Endothelial cell of umbilical vein (primary cell): ENCODE data around the gene M1AP. TPM values are rescaled to one million over a fixed set of nuclear protein-coding genes. Genes with fewer than 3 reads are reported as not detected.

ENCODE experiments used
- BruUV-seq: library from RNA; stranded (reverse); fragments of 400-500 nt; replicated peaks from 2 replicates; lab custom pipeline; 2021; lab: Mats Ljungman, UMichigan
- CTCF ChIA-PET: fragments of 300-600, 350-600 bp; sonication (Branson Sonifier 250); formaldehyde crosslinking; loops from one replicate; lab custom pipeline; 2021; ENCODE audit warnings: antibody characterized with exemption, inconsistent platforms; lab: Charles Lee
- POLR2A ChIA-PET: fragments of 300-600, 350-600 bp; sonication (Branson Sonifier 250); formaldehyde crosslinking; loops from one replicate; lab custom pipeline; 2021; ENCODE audit warnings: antibody characterized with exemption, inconsistent platforms; lab: Charles Lee
- DNase-seq: peaks from one replicate; pipeline ENCODE4 v3.0.0-alpha.2; 2011; ENCODE audit warnings: low read depth, low spot score
- FAIRE-seq: peaks from 2 replicates; lab custom pipeline; 2011; peaks lifted over from hg19 to GRCh38; lab: Jason Lieb, UNC
- H2AFZ ChIP-seq: 2 replicates; pipeline ENCODE4 v1.6.0; 2012; ENCODE audit warnings: low read depth, low read length, control low read depth, inconsistent platforms
- H3K27ac ChIP-seq: 2 replicates; pipeline ENCODE4 v1.5.1; 2011; ENCODE audit warnings: low read depth, mild to moderate bottlenecking, control low read depth, low read length, moderate library complexity; ENCODE audit not compliant: insufficient read depth
- H3K27me3 ChIP-seq, 2 experiments: 2 replicates each; pipeline versions ENCODE4 v1.6.0 to v1.6.1; 2011; ENCODE audit warnings: low read length in 2 of 2, mixed read lengths in 1 of 2; ENCODE audit not compliant: control insufficient read depth in 2 of 2, insufficient read depth in 2 of 2
- H3K36me3 ChIP-seq, 2 experiments: 2 replicates in 1 of 2; 3 replicates in 1 of 2; pipeline ENCODE4 v1.5.1; 2011; ENCODE audit warnings: low read length in 2 of 2, mild to moderate bottlenecking in 1 of 2, moderate library complexity in 1 of 2; ENCODE audit not compliant: control insufficient read depth in 2 of 2, insufficient read depth in 2 of 2; ENCODE audit errors: extremely low read depth in 1 of 2
- H3K4me1 ChIP-seq: 3 replicates; pipeline ENCODE4 v1.5.1; 2011; ENCODE audit warnings: mild to moderate bottlenecking, low read length; ENCODE audit not compliant: control insufficient read depth, insufficient read depth; ENCODE audit errors: extremely low read depth
- H3K4me2 ChIP-seq: 2 replicates; pipeline ENCODE4 v1.6.1; 2011; ENCODE audit warnings: low read length, control low read depth, mixed read lengths; ENCODE audit not compliant: insufficient read depth
- H3K4me3 ChIP-seq, 3 experiments: fragments of 200-600 bp in 1 of 3; sonication (generic), shearing (Covaris generic) in 1 of 3; replicated peaks in 1 of 3; 2 replicates each; pipeline ENCODE4 v1.5.1; 2011 to 2016; ENCODE audit warnings: control low read depth in 3 of 3, low read length in 3 of 3, mild to moderate bottlenecking in 2 of 3, inconsistent platforms in 1 of 3, low read depth in 1 of 3, moderate library complexity in 1 of 3; ENCODE audit not compliant: insufficient read depth in 1 of 3
- H3K79me2 ChIP-seq: 2 replicates; pipeline ENCODE4 v1.6.0; 2012; ENCODE audit warnings: low read length, inconsistent platforms; ENCODE audit not compliant: control insufficient read depth, insufficient read depth
- H3K9ac ChIP-seq: replicated peaks from 2 replicates; pipeline ENCODE3; 2011; ENCODE audit warnings: low read length, control low read depth; ENCODE audit not compliant: insufficient read depth; ENCODE audit errors: extremely low read depth
- H3K9me1 ChIP-seq: replicated peaks from 3 replicates; pipeline ENCODE4 v1.6.0; 2011; ENCODE audit warnings: mild to moderate bottlenecking, low read length; ENCODE audit not compliant: control insufficient read depth, insufficient read depth; ENCODE audit errors: extremely low read depth
- H3K9me3 ChIP-seq: replicated peaks from 2 replicates; pipeline ENCODE4 v1.5.1; 2012; ENCODE audit warnings: low read length, inconsistent platforms; ENCODE audit not compliant: control insufficient read depth, insufficient read depth
- H4K20me1 ChIP-seq: replicated peaks from 2 replicates; pipeline ENCODE3; 2011; ENCODE audit warnings: mild to moderate bottlenecking, low read length; ENCODE audit not compliant: control insufficient read depth, insufficient read depth; ENCODE audit errors: extremely low read depth
- EZH2 ChIP-seq: IDR thresholded peaks from 2 replicates; pipeline ENCODE4 v1.6.1; 2012; ENCODE audit warnings: borderline replicate concordance, low read depth, mild to moderate bottlenecking, moderate library complexity, low read length, inconsistent platforms; ENCODE audit not compliant: severe bottlenecking
- FOS ChIP-seq: IDR thresholded peaks from 2 replicates; pipeline ENCODE4 v1.6.1; 2011; ENCODE audit warnings: mild to moderate bottlenecking, low read length, moderate library complexity, borderline replicate concordance; ENCODE audit not compliant: insufficient read depth
- GATA2 ChIP-seq: IDR thresholded peaks from 2 replicates; pipeline ENCODE4 v1.7.0; 2011; ENCODE audit warnings: low read depth, mild to moderate bottlenecking, moderate library complexity, mixed read lengths, low read length; ENCODE audit not compliant: insufficient read length, insufficient read depth
- JUN ChIP-seq: IDR thresholded peaks from 2 replicates; pipeline ENCODE4 v1.6.1; 2011; ENCODE audit warnings: borderline replicate concordance, low read depth; ENCODE audit not compliant: insufficient read length, insufficient read depth
- MYC ChIP-seq: IDR thresholded peaks from one replicate; pipeline ENCODE4 v1.6.1; 2011; ENCODE audit warnings: mild to moderate bottlenecking, low read depth, low read length
- POLR2A ChIP-seq: IDR thresholded peaks from 2 replicates; pipeline ENCODE4 v1.6.1; 2012; ENCODE audit warnings: low read depth, mild to moderate bottlenecking, control low read depth, low read length
- POLR2AphosphoS5 ChIP-seq: IDR thresholded peaks from 2 replicates; pipeline ENCODE4 v1.6.1; 2012; ENCODE audit warnings: low read depth, mild to moderate bottlenecking, control low read depth, low read length, moderate library complexity; ENCODE audit not compliant: insufficient read depth
- dilution Hi-C: fragments of 300-500 bp; cut with MboI; formaldehyde crosslinking; loops from one replicate; pipeline ENCODE4 v1.15.0; 2019; ENCODE audit warnings: low sequenced_read_pairs; ENCODE audit not compliant: extremely low pct_ligation_motif_present
- intact Hi-C: fragments of 100-400 bp; cut with micrococcal nuclease; formaldehyde crosslinking; loops from one replicate; pipeline ENCODE4 v1.10.0; 2022
- polyA plus RNA-seq, 4 experiments: library from polyadenylated mRNA; depleted of rRNA in 3 of 4; stranded (reverse) in 3 of 4; unstranded in 1 of 4; fragments of >200 nt; gene quantifications; 2 replicates each; pipeline versions ENCODE4 v1.2.1 to v1.2.3, GENCODE V29; 2011 to 2012; ENCODE audit warnings: missing spikeins in 1 of 4
- total RNA-seq: library from RNA; stranded (reverse); gene quantifications from 2 replicates; pipeline ENCODE4 v1.2.3, GENCODE V29; 2021
- TF ChIP-seq, protein P1 (sequence below), 2 donors: IDR thresholded peaks; 1 replicate in 1 of 2; 2 replicates in 1 of 2; pipeline ENCODE4 v1.5.1; 2011; ENCODE audit warnings: low read length in 2 of 2, mild to moderate bottlenecking in 2 of 2, moderate library complexity in 2 of 2, control low read depth in 1 of 2, inconsistent platforms in 1 of 2, low read depth in 1 of 2; ENCODE audit not compliant: insufficient read depth in 1 of 2; ENCODE audit errors: extremely low read depth in 1 of 2
- TF ChIP-seq, protein P2 (sequence below): IDR thresholded peaks from 2 replicates; pipeline ENCODE4 v1.6.1; 2011; ENCODE audit not compliant: insufficient read depth, insufficient read length

The M1AP gene
- total and polyA plus RNA-seq, 2 donors (not counting 3 experiments of a cell fraction or from before 2014, with no cell fraction given): 0.04 TPM; not detected in 1

DNA sequence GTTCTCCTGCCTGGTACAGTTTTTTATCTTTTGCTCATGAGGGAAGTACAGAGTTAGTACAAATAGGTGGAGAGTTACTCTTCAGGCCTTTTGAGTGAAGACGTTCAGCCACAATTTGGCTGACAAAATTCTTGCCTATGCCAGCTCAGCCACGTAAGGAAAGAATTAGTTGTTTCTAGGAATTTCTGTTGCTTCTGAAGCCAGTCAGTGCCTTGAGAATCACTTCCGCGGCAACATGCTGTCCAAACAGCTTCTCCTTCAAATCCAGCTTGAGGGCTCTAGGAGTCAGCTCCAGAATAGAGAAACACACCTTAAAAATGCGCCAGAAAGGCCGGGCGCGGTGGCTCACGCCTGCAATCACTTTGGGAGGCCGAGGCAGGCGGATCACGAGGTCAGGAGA, 27.5 kb downstream of the M1AP start:
- Histone ChIP-seq H2AFZ (no peak overlapping the region), H3K27ac (no peak overlapping the region), H3K9me1 (no peaks in the 10 kb centered on the region), H3K27me3 (peaks cover 19 to 24% of the 10 kb centered on the region in 2 experiments), H3K4me2 (no peak overlapping the region), H3K36me3 (no peaks in the 10 kb centered on the region), H3K4me3 (no peak overlapping the region), H3K79me2 (no peaks in the 10 kb centered on the region), H3K4me1 (no peaks in the 10 kb centered on the region), H4K20me1 (no peaks in the 10 kb centered on the region), H3K9ac (no peak overlapping the region), H3K9me3 (no peaks in the 10 kb centered on the region)
- POLR2A ChIA-PET: no interaction called here
- TF ChIP-seq JUN (no peak), GATA2 (no peak), MYC (no peak), EZH2 (no peak), POLR2AphosphoS5 (no peak), POLR2A (no peak), FOS (no peak)
- TF ChIP-seq, protein P1, sequence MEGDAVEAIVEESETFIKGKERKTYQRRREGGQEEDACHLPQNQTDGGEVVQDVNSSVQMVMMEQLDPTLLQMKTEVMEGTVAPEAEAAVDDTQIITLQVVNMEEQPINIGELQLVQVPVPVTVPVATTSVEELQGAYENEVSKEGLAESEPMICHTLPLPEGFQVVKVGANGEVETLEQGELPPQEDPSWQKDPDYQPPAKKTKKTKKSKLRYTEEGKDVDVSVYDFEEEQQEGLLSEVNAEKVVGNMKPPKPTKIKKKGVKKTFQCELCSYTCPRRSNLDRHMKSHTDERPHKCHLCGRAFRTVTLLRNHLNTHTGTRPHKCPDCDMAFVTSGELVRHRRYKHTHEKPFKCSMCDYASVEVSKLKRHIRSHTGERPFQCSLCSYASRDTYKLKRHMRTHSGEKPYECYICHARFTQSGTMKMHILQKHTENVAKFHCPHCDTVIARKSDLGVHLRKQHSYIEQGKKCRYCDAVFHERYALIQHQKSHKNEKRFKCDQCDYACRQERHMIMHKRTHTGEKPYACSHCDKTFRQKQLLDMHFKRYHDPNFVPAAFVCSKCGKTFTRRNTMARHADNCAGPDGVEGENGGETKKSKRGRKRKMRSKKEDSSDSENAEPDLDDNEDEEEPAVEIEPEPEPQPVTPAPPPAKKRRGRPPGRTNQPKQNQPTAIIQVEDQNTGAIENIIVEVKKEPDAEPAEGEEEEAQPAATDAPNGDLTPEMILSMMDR (IDR thresholded peaks at IDR 0.05; ENCODE audit: extremely low read depth in 1 of 2, insufficient read depth in 1 of 2, low read depth in 1 of 2, low read length in 2 of 2): no peak
- TF ChIP-seq, protein P2, sequence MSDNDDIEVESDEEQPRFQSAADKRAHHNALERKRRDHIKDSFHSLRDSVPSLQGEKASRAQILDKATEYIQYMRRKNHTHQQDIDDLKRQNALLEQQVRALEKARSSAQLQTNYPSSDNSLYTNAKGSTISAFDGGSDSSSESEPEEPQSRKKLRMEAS: no peak
- FAIRE-seq (no peak), DNase-seq (no peak)
- intact Hi-C loops: no loop called here
- CTCF ChIA-PET: no interaction called here
- dilution Hi-C loops: no loop called here
- BruUV-seq: no TSS peak
